ENCODE measurements around the gene ACY1. TPM values are rescaled to one million over a fixed set of nuclear protein-coding genes. Genes with fewer than 3 reads are reported as not detected.

ACY1 gene
- total RNA-seq, 2 experiments from 2014 or later, result 4.9 TPM

DNA sequence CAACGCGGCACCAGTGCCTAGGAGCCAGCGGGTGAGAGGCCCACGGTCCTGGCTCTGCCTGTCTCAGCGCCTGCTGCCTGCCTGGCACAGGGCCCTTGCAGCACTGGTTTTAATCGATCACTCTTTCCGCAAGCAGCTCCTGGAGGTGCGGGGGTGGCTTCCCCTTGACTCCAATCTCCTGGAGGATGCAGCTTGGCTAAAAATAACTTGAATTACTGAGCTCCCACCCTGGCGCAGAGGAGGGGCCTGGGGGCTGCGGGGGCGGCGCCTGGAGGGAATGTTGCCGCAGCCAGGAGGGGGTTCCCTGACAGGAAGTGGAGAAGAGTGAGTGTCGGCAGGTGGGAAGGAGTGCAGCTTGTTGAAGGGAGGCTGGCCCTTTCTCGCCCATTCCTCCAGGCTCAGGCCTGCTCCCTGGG is 22.2 kb downstream of the ACY1 start:
- H3K27me3 ChIP-seq (ENCODE audit: control insufficient read depth in 1 of 2, insufficient read depth in 2 of 2, low read length in 2 of 2), result no peaks in the 10 kb centered on the region
- POLR2A ChIA-PET, result interaction anchor here (0.8 to 1.1 kb wide), 2 partner anchors 10 to 51 kb away, joined by 3 read pairs; partner anchors contain the start of genes DUSP7 and RPL29
- no peak overlapping the region for H3K4me3 ChIP-seq (ENCODE audit: low read length)
- no peaks in the 10 kb centered on the region for H3K9me3 ChIP-seq (ENCODE audit: control insufficient read depth in 1 of 2, insufficient read depth in 1 of 2, low read length in 2 of 2)
- CTCF ChIA-PET, result no interaction called here
- TF ChIP-seq, protein P1, sequence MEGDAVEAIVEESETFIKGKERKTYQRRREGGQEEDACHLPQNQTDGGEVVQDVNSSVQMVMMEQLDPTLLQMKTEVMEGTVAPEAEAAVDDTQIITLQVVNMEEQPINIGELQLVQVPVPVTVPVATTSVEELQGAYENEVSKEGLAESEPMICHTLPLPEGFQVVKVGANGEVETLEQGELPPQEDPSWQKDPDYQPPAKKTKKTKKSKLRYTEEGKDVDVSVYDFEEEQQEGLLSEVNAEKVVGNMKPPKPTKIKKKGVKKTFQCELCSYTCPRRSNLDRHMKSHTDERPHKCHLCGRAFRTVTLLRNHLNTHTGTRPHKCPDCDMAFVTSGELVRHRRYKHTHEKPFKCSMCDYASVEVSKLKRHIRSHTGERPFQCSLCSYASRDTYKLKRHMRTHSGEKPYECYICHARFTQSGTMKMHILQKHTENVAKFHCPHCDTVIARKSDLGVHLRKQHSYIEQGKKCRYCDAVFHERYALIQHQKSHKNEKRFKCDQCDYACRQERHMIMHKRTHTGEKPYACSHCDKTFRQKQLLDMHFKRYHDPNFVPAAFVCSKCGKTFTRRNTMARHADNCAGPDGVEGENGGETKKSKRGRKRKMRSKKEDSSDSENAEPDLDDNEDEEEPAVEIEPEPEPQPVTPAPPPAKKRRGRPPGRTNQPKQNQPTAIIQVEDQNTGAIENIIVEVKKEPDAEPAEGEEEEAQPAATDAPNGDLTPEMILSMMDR (IDR thresholded peaks at IDR 0.05), result no peak
- Mint-ChIP-seq H3K36me3 (ENCODE audit: low read depth) (no peaks in the 10 kb centered on the region), H3K4me1 (ENCODE audit: low read depth) (peaks cover 17% of the 10 kb centered on the region), H3K9me3 (no peaks in the 10 kb centered on the region), H3K4me3 (no peak overlapping the region), H3K27ac (no peak overlapping the region), H3K27me3 (no peaks in the 10 kb centered on the region)
- intact Hi-C loops (cut with DNase I, micrococcal nuclease), result no loop called here
- DNase-seq (no peak), ATAC-seq (ENCODE audit: poor library complexity) (no peak)
- no peak overlapping the region for H3K27ac ChIP-seq (ENCODE audit: low read depth in 1 of 2, low read length in 2 of 2)
- H3K4me1 ChIP-seq (ENCODE audit: insufficient read depth, low read length), result peaks cover 24% of the 10 kb centered on the region
- no peaks in the 10 kb centered on the region for H3K36me3 ChIP-seq (ENCODE audit: insufficient read depth, low read length)

DNA sequence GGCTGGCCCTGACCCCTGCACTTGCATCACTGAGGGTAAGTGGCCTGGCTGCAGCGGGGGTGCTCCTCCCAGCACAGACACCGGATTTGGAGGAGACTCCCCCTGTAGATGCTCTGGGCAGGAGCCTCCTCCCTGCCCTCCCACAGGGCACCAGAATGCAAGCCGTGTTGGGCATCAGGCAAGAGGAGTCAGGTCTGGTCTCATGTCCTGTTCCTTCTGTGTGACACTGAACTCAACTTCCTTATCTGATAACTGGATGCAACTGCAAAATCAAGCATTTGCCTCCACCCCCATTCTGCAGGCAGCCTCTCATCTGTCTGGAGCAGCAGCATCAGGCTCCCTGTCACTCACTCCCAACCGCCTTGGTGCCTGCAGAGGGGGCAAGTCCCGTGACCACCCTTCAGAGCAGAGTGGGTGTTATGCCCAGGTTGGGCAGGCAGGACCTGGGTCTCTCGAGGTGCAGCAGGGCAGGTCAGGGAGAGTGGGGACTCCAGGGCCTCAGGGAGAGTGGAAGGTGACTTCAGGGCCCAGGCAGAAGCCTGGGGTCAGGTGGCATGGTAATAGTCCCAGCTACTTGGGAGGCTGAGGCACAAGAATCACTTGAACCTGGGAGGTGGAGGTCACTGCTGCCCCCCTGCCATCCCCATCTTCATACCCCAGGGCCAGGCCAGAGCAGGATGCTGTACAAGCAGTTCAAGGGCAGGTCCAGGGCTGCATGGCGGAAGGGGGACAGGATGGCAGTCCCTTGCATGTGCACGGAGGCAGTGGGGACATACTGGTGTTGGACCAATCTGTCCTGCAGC is 22.9 kb downstream of the ACY1 start:
- intact Hi-C loops (cut with DNase I, micrococcal nuclease), result no loop called here
- Histone ChIP-seq H3K4me1 (ENCODE audit: insufficient read depth, low read length) (peaks cover 23% of the 10 kb centered on the region), H3K4me3 (ENCODE audit: low read length) (no peak overlapping the region), H3K27me3 (ENCODE audit: control insufficient read depth in 1 of 2, insufficient read depth in 2 of 2, low read length in 2 of 2) (no peaks in the 10 kb centered on the region), H3K9me3 (ENCODE audit: control insufficient read depth in 1 of 2, insufficient read depth in 1 of 2, low read length in 2 of 2) (no peaks in the 10 kb centered on the region), H3K27ac (ENCODE audit: low read depth in 1 of 2, low read length in 2 of 2) (no peak overlapping the region), H3K36me3 (ENCODE audit: insufficient read depth, low read length) (no peaks in the 10 kb centered on the region)
- Mint-ChIP-seq H3K36me3 (ENCODE audit: low read depth) (no peaks in the 10 kb centered on the region), H3K27me3 (no peaks in the 10 kb centered on the region), H3K4me1 (ENCODE audit: low read depth) (peaks cover 17% of the 10 kb centered on the region), H3K27ac (no peak overlapping the region), H3K4me3 (no peak overlapping the region), H3K9me3 (no peaks in the 10 kb centered on the region)
- TF ChIP-seq, protein P1 (IDR thresholded peaks at IDR 0.05), result no peak
- ChIA-PET CTCF (no interaction called here), POLR2A (interaction anchor here (0.8 to 1.1 kb wide), 2 partner anchors 10 to 50 kb away, joined by 3 read pairs; partner anchors contain the start of genes DUSP7 and RPL29)
- ATAC-seq (ENCODE audit: poor library complexity), result no peak
- DNase-seq, result no peak

GRCh38 chr3:52006820-52007133 is 23.4 kb downstream of the ACY1 start:
- Histone ChIP-seq H3K4me1 (ENCODE audit: insufficient read depth, low read length) (peaks cover 18% of the 10 kb centered on the region), H3K36me3 (ENCODE audit: insufficient read depth, low read length) (no peaks in the 10 kb centered on the region), H3K4me3 (ENCODE audit: low read length) (no peak overlapping the region), H3K9me3 (ENCODE audit: control insufficient read depth in 1 of 2, insufficient read depth in 1 of 2, low read length in 2 of 2) (no peaks in the 10 kb centered on the region), H3K27ac (ENCODE audit: low read depth in 1 of 2, low read length in 2 of 2) (no peak overlapping the region), H3K27me3 (ENCODE audit: control insufficient read depth in 1 of 2, insufficient read depth in 2 of 2, low read length in 2 of 2) (no peaks in the 10 kb centered on the region)
- H3K4me1 Mint-ChIP-seq (ENCODE audit: low read depth), result peaks cover 12% of the 10 kb centered on the region
- no peaks in the 10 kb centered on the region for H3K9me3 Mint-ChIP-seq
- ChIA-PET CTCF (no interaction called here), POLR2A (no interaction called here)
- DNase-seq (no peak), ATAC-seq (ENCODE audit: poor library complexity) (no peak)
- H3K27ac Mint-ChIP-seq, result no peak overlapping the region
- no peak overlapping the region for H3K4me3 Mint-ChIP-seq
- TF ChIP-seq, protein P1 (IDR thresholded peaks at IDR 0.05), result no peak
- intact Hi-C loops (cut with DNase I, micrococcal nuclease), result no loop called here
- H3K36me3 Mint-ChIP-seq (ENCODE audit: low read depth), result no peaks in the 10 kb centered on the region
- H3K27me3 Mint-ChIP-seq, result no peaks in the 10 kb centered on the region
